Upper lobe of left lung (tissue), 6 donors: ENCODE measurements around the gene STMND1. TPM values are rescaled to one million over a fixed set of nuclear protein-coding genes. Genes with fewer than 3 reads are reported as not detected.

ENCODE experiments used
- ATAC-seq, 2 donors: fragments of 200-7000 bp; cut with Tn5 transposase; one replicate each; pipeline ENCODE4 v1.9.1; 2022; ENCODE audit warnings: mild to moderate bottlenecking in 2 of 2, moderate library complexity in 2 of 2; ENCODE audit not compliant: low FRiP score in 2 of 2
- DNase-seq, 2 donors: peaks; one replicate each; pipeline ENCODE4 v3.0.0-alpha.2; 2019 to 2020
- H3K27ac ChIP-seq, 4 donors: fragments of 200-600 bp; sonication (generic); one replicate each; pipeline ENCODE4 v1.5.1; 2016 to 2019
- H3K27me3 ChIP-seq, 4 donors: fragments of 200-600 bp; sonication (generic); one replicate each; pipeline ENCODE4 v1.5.1; 2017 to 2019
- H3K36me3 ChIP-seq, 4 donors: fragments of 200-600 bp; sonication (generic); one replicate each; pipeline ENCODE4 v1.5.1; 2016 to 2019
- H3K4me1 ChIP-seq, 4 donors: fragments of 200-600 bp; sonication (generic); one replicate each; pipeline ENCODE4 v1.5.1; 2018 to 2019
- H3K4me3 ChIP-seq, 4 donors: fragments of 200-600 bp; sonication (generic); one replicate each; pipeline ENCODE4 v1.5.1; 2017 to 2019; ENCODE audit warnings: mild to moderate bottlenecking in 2 of 4, moderate library complexity in 1 of 4
- H3K9me3 ChIP-seq, 4 donors: fragments of 200-600 bp; sonication (generic); one replicate each; pipeline ENCODE4 v1.5.1; 2018 to 2019
- EP300 ChIP-seq, 4 donors: sonication (generic); formaldehyde crosslinking; IDR thresholded peaks; one replicate each; pipeline ENCODE4 v1.5.1; 2017; ENCODE audit warnings: antibody characterized with exemption in 4 of 4, control low read depth in 2 of 4
- POLR2A ChIP-seq, 4 donors: fragments of 450-650 bp; IDR thresholded peaks; one replicate each; pipeline ENCODE4 v1.5.1; 2016 to 2017; ENCODE audit warnings: antibody characterized with exemption in 4 of 4, mild to moderate bottlenecking in 2 of 4
- POLR2AphosphoS5 ChIP-seq, 2 donors: sonication (generic); formaldehyde crosslinking; IDR thresholded peaks; one replicate each; pipeline ENCODE4 v1.5.1; 2017; ENCODE audit warnings: antibody characterized with exemption in 2 of 2
- WGBS, 2 donors: methylation state at CpG; one replicate each; pipeline ENCODE4 v1.1.5; 2017 to 2018; 5-methylcytosine and 5-hydroxymethylcytosine counted together
- total RNA-seq, 6 donors: library from RNA; depleted of rRNA in 4 of 6; stranded (reverse); fragments of >200 nt in 4 of 6; gene quantifications; one replicate each; pipeline versions ENCODE4 v1.1.0 to v1.2.1, GENCODE V29; 2016 to 2021
- TF ChIP-seq, protein P1 (sequence below), 6 experiments: fragments of 450-650 bp in 4 of 6; fragments of 200-600 bp in 2 of 6; sonication (generic) in 2 of 6; IDR thresholded peaks; one replicate each; pipeline ENCODE4 v1.5.1; 2016 to 2019; ENCODE audit warnings: antibody characterized with exemption in 6 of 6
- donor health status: DM: no; HTN: no; CAD: no; lungs with moderate emphysema.
- donor health status: DM: no; HTN: yes; CAD: no; lungs with severe emphysema.

The STMND1 gene
- total RNA-seq, 6 donors from 2014 or later, result 2.6 to 12.4 (median 3.6) TPM; not detected in 2

DNA sequence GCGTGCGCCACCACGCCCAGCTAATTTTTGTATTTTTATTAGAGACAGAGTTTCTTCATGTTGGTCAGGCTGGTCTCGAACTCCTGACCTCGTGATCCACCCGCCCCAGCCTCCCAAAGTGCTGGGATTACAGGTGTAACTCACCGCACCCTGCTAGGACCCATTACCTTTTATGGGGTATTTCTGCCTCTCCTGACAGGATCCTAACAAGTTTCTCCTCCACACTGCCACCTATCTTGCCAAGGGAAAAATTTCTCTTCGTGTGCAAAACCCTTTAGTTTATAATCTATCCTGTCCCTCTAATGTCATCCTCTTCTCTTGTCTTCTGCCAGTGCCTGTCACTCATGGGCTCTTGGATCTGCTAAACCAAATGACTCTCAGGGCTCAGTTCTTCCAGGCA lies 1.9 kb downstream of the STMND1 start:
- TF ChIP-seq POLR2AphosphoS5 (IDR thresholded peaks at IDR 0.05), result no peak
- no peak for TF ChIP-seq POLR2A (IDR thresholded peaks at IDR 0.05)
- no peak for TF ChIP-seq EP300 (IDR thresholded peaks at IDR 0.05)
- TF ChIP-seq, protein P1, sequence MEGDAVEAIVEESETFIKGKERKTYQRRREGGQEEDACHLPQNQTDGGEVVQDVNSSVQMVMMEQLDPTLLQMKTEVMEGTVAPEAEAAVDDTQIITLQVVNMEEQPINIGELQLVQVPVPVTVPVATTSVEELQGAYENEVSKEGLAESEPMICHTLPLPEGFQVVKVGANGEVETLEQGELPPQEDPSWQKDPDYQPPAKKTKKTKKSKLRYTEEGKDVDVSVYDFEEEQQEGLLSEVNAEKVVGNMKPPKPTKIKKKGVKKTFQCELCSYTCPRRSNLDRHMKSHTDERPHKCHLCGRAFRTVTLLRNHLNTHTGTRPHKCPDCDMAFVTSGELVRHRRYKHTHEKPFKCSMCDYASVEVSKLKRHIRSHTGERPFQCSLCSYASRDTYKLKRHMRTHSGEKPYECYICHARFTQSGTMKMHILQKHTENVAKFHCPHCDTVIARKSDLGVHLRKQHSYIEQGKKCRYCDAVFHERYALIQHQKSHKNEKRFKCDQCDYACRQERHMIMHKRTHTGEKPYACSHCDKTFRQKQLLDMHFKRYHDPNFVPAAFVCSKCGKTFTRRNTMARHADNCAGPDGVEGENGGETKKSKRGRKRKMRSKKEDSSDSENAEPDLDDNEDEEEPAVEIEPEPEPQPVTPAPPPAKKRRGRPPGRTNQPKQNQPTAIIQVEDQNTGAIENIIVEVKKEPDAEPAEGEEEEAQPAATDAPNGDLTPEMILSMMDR (IDR thresholded peaks at IDR 0.05), result no peak
- 85 to 89% methylated on average over 8 of the region's 8 CpGs for WGBS, 2 donors
- no peak overlapping the region for H3K27ac ChIP-seq
- no peaks in the 10 kb centered on the region for H3K36me3 ChIP-seq
- H3K9me3 ChIP-seq, result no peaks in the 10 kb centered on the region
- no peak for DNase-seq
- peaks cover 0 to 2% (median 0%) of the 10 kb centered on the region in 4 donors for H3K27me3 ChIP-seq
- peaks cover 6 to 13% (median 12%) of the 10 kb centered on the region in 4 donors for H3K4me1 ChIP-seq
- no peak for ATAC-seq
- H3K4me3 ChIP-seq, result no peak overlapping the region

DNA sequence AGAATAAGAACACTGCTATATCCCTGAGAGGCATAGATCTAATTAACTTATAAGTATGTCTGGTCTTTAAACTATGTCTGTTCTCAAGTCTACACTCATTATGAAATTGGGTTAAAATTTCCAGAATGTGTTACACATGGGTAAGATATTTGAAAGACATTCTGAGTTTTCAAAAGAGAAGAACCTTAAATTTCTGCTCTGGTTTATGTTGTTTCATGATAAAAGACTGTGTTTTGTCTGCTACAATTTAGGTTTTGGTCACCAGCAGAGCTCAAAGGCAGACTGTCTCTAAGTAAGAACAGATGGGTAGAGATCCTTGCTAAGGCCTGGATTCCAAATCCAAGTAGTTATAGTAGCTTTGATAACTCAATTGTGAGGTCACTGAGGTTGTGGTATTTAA lies 6.0 kb downstream of the STMND1 start:
- Histone ChIP-seq H3K27ac (no peak overlapping the region), H3K4me1 (no peaks in the 10 kb centered on the region), H3K9me3 (no peaks in the 10 kb centered on the region), H3K27me3 (no peaks in the 10 kb centered on the region), H3K4me3 (no peak overlapping the region), H3K36me3 (no peaks in the 10 kb centered on the region)
- ATAC-seq, result no peak
- TF ChIP-seq POLR2A (IDR thresholded peaks at IDR 0.05) (no peak), POLR2AphosphoS5 (IDR thresholded peaks at IDR 0.05) (no peak), EP300 (IDR thresholded peaks at IDR 0.05) (no peak)
- TF ChIP-seq, protein P1 (IDR thresholded peaks at IDR 0.05), result no peak
- no peak for DNase-seq

DNA sequence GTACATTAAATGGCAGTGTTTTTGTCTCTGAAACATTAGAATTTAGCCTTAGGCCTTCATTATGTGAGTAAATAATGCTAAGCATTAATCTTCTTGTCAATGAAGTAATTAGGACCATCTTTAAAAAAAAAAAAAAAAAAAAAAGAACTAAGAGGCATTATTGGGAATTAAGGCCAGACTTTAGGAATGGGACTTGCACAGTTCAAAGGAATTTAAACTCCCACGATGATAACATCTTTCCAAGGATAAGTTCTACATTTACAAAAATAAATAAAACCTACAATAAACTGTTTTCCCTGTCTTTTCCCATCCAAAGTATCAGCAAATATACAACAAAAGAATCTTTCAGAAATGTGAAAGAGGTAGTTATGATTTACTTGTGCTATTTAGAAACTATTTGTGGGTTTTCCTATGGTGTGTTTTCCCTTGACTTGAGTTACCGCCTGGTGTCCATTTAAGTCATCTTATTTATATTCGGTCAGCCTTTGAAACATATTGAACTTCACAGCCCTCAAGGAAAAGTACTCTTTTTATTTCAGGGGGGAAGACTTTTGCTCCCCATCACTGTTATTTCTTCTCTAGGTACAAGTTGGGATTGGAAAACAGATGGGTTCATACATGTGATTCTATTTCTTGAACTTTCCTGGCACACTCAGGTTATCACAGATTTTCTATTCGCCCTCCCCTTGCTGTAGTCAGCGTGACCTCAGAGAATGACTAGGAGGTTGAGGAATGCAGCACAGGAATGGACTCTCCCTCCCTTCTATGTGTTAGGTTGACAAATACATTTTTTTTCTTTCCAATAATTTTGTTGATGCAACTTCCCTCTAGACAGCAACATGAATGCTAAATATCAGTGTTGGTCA lies 13.6 kb downstream of the STMND1 start:
- H3K4me3 ChIP-seq, result no peak overlapping the region
- no peak for TF ChIP-seq POLR2A (IDR thresholded peaks at IDR 0.05)
- TF ChIP-seq, protein P1 (IDR thresholded peaks at IDR 0.05), result no peak
- TF ChIP-seq POLR2AphosphoS5 (IDR thresholded peaks at IDR 0.05), result no peak
- no peak for TF ChIP-seq EP300 (IDR thresholded peaks at IDR 0.05)
- H3K36me3 ChIP-seq, result no peaks in the 10 kb centered on the region
- peaks cover 0 to 6% (median 2%) of the 10 kb centered on the region in 4 donors for H3K4me1 ChIP-seq
- DNase-seq, result no peak
- WGBS, 2 donors, result 72 to 75% methylated on average over 5 of the region's 5 CpGs
- peak; percentile 82 to 87 for ATAC-seq
- H3K27me3 ChIP-seq, result no peaks in the 10 kb centered on the region
- no peak overlapping the region for H3K27ac ChIP-seq
- H3K9me3 ChIP-seq, result no peaks in the 10 kb centered on the region

DNA sequence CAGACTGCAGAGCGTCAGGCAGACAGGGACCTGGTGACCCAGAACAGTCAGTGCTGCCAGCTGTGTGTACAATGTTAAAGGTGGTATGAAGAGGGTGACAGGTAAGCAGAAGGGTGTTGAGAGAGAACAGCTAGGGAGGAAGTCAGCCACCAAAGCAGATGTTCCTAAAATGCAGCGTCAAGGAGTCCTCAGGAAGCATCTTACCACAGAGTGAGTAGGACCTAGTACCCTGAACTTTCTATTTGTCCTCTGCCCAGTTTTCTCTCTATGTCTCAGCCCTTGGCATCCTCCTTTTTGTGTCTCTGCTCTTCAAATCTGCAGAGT lies 14.2 kb downstream of the STMND1 start:
- peaks cover 0 to 6% (median 2%) of the 10 kb centered on the region in 4 donors for H3K4me1 ChIP-seq
- no peak overlapping the region for H3K4me3 ChIP-seq
- no peak for DNase-seq
- 42 to 49% methylated on average over 2 of the region's 2 CpGs for WGBS, 2 donors
- no peak overlapping the region for H3K27ac ChIP-seq
- no peaks in the 10 kb centered on the region for H3K27me3 ChIP-seq
- no peaks in the 10 kb centered on the region for H3K9me3 ChIP-seq
- peak in 1 of 2 donors; percentile 71 for ATAC-seq
- no peak for TF ChIP-seq EP300 (IDR thresholded peaks at IDR 0.05)
- TF ChIP-seq, protein P1 (IDR thresholded peaks at IDR 0.05), result no peak
- no peak for TF ChIP-seq POLR2AphosphoS5 (IDR thresholded peaks at IDR 0.05)
- no peak for TF ChIP-seq POLR2A (IDR thresholded peaks at IDR 0.05)
- no peaks in the 10 kb centered on the region for H3K36me3 ChIP-seq

DNA sequence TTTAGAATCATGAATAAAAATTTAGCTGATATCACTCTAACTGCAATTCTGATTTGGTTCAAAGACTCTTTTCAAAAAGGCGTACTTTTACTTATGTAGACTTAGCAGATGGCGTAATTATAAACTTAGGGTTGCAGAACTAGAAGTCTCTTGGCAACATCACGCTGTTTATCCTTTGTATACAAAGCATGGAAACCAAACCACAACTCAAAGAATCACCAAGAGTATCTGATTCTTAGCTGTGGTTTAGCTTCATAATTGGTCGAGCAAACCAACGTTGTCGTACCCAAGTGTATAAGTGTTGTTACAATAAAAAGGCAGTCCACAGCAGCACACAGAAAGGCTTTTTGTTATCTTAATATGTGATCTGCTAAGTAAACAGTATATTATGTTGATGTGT lies 18.2 kb downstream of the STMND1 start:
- Histone ChIP-seq H3K36me3 (no peaks in the 10 kb centered on the region), H3K4me1 (peaks cover 0 to 6% (median 2%) of the 10 kb centered on the region in 4 donors), H3K27ac (no peak overlapping the region), H3K4me3 (no peak overlapping the region), H3K9me3 (no peaks in the 10 kb centered on the region), H3K27me3 (no peaks in the 10 kb centered on the region)
- ATAC-seq (no peak), DNase-seq (no peak)
- TF ChIP-seq EP300 (IDR thresholded peaks at IDR 0.05) (no peak), POLR2AphosphoS5 (IDR thresholded peaks at IDR 0.05) (no peak), POLR2A (IDR thresholded peaks at IDR 0.05) (no peak)
- TF ChIP-seq, protein P1 (IDR thresholded peaks at IDR 0.05), result no peak
- WGBS, 2 donors, result 80 to 84% methylated on average over 6 of the region's 6 CpGs
